Heart left ventricle (tissue), 16 donors: ENCODE results near the gene ADAMTSL5. TPM values are rescaled to one million over a fixed set of nuclear protein-coding genes. Genes with fewer than 3 reads are reported as not detected.

ENCODE experiments used
- ATAC-seq, 4 donors: fragments of 200-7000 bp; cut with Tn5 transposase; one replicate each; pipeline ENCODE4 v1.9.1; 2020 to 2022; ENCODE audit warnings: moderate library complexity in 4 of 4, mild to moderate bottlenecking in 3 of 4, moderate number of reproducible peaks in 1 of 4
- DNase-seq, 5 donors: peaks; one replicate each; pipeline ENCODE4 v3.0.0-alpha.2; 2020
- H3K27ac ChIP-seq, 12 donors: fragments of 200-600 bp; sonication (generic) in 4 of 12; one replicate each; pipeline versions ENCODE4 v1.5.0 to v1.8.0; 2016 to 2022; ENCODE audit warnings: mild to moderate bottlenecking in 2 of 12
- H3K27me3 ChIP-seq, 9 donors: fragments of 200-600 bp; sonication (generic) in 2 of 9; one replicate each; pipeline versions ENCODE4 v1.5.1 to v1.8.0; 2016 to 2022; ENCODE audit warnings: mild to moderate bottlenecking in 3 of 9
- H3K36me3 ChIP-seq, 9 donors: fragments of 200-600 bp; sonication (generic) in 2 of 9; one replicate each; pipeline versions ENCODE4 v1.5.0 to v1.8.0; 2018 to 2022; ENCODE audit warnings: mild to moderate bottlenecking in 2 of 9
- H3K4me1 ChIP-seq, 12 donors: fragments of 200-600 bp; sonication (generic) in 4 of 12; one replicate each; pipeline versions ENCODE4 v1.5.0 to v1.8.0; 2016 to 2022; ENCODE audit warnings: mild to moderate bottlenecking in 3 of 12
- H3K4me3 ChIP-seq, 12 donors: fragments of 200-600 bp; sonication (generic) in 4 of 12; one replicate each; pipeline versions ENCODE4 v1.5.0 to v1.8.0; 2017 to 2022; ENCODE audit warnings: mild to moderate bottlenecking in 9 of 12, moderate library complexity in 4 of 12
- H3K9me3 ChIP-seq, 12 donors: fragments of 200-600 bp; sonication (generic) in 4 of 12; one replicate each; pipeline versions ENCODE4 v1.5.0 to v1.8.0; 2016 to 2022; ENCODE audit warnings: mild to moderate bottlenecking in 1 of 12
- CTCF ChIP-seq, 12 donors: fragments of 200-600 bp; sonication (generic) in 4 of 12; IDR thresholded peaks; one replicate each; pipeline versions ENCODE4 v1.5.0 to v1.8.0; 2018 to 2022; ENCODE audit warnings: antibody characterized with exemption in 12 of 12, mild to moderate bottlenecking in 5 of 12
- POLR2A ChIP-seq, 2 donors: fragments of 450-650 bp; IDR thresholded peaks; one replicate each; pipeline ENCODE4 v1.6.1; 2017; ENCODE audit warnings: antibody characterized with exemption in 2 of 2, mild to moderate bottlenecking in 2 of 2, moderate library complexity in 2 of 2
- WGBS, 4 donors: extraction: QIAGEN DNeasy Blood & Tissue Kit in 2 of 4; methylation state at CpG; one replicate each; pipeline versions ENCODE4 v1.1.5 to v1.1.7; 2013 to 2018; 5-methylcytosine and 5-hydroxymethylcytosine counted together
- intact Hi-C, 10 donors: fragments of 100-400 bp; cut with DNase I; formaldehyde crosslinking; loops; one replicate each; pipeline versions ENCODE4 v1.11.1 to v1.14.2; 2022
- polyA plus RNA-seq, 2 donors: library from polyadenylated mRNA; stranded (reverse); fragments of 200-250 nt; gene quantifications; one replicate each; pipeline ENCODE4 v1.2.3, GENCODE V29; 2013
- total RNA-seq, 9 donors: library from RNA; depleted of rRNA in 2 of 9; stranded (reverse); fragments of >200 nt in 2 of 9; fragmentation: NEBNext Ultra II Directional in 3 of 9; extraction: Animal tissue kit (Norgen Biotek cat#: 25700) in 3 of 9; gene quantifications; one replicate each; pipeline versions ENCODE4 v1.1.0 to v1.2.4, GENCODE V29; 2016 to 2023
- donor health status: ischemic (EF 13 %, LVEDD 7.1; RV severe dilation, severe dysfunction).
- donor health status: healthy with polysubstance abuse.
- donor health status: DM: no; HTN: yes; CAD: no.
- donor health status: DM: no; HTN: no; CAD: no.
- donor health status: ischemic (EF 25% LVEDD 6.9; RV normal size, moderate dysfunction).
- donor health status: ischemic (EF 25% LVEDD 5.7; RV mildly dilated, moderate dysfunction).
- donor health status: healthy.
- donor health status: DM: yes; HTN: yes; CAD: no.
- donor health status: ischemic (EF 35%, LVEDD 5.7; RV mildly dilated, moderate dysfunction).
- donor health status: nonischemic (EF 11% LVEDD 7.7; RV severe dilation, severe dysfunction).
- donor health status: DM: yes; HTN: yes; CAD: no.
- donor health status: PGD.
- donor health status: ischemic (EF 29% LVEDD 5.4; RV normal size, mild dysfunction).
- donor health status: nonischemic (EF 23%, LVEDD 6.1; RV moderate dilation, normal function).

ADAMTSL5 gene
- total and polyA plus RNA-seq, 11 donors: 20.8 to 53.6 (median 30.2) TPM

- no peaks in the 10 kb centered on the region for H3K36me3 ChIP-seq
- WGBS, 4 donors: 89 to 95% (median 90%) methylated on average over 33 to 77 of the region's 77 CpGs
- intact Hi-C loops: no loop called here
- DNase-seq (peak in 2 of 5 donors; percentile 16 to 61), ATAC-seq (no peak)
- no peak overlapping the region for H3K27ac ChIP-seq
- no peak overlapping the region for H3K4me3 ChIP-seq
- H3K4me1 ChIP-seq: peaks cover 0 to 10% (median 9%) of the 10 kb centered on the region in 12 donors
- no peaks in the 10 kb centered on the region for H3K27me3 ChIP-seq
- TF ChIP-seq POLR2A (IDR thresholded peaks at IDR 0.05) (no peak), CTCF (IDR thresholded peaks at IDR 0.05) (no peak)
- H3K9me3 ChIP-seq: no peaks in the 10 kb centered on the region
Observed at GRCh38 chr19:1483131-1483978, 29.5 kb downstream of the ADAMTSL5 start.

- Histone ChIP-seq H3K36me3 (peaks cover 0 to 2% (median 0%) of the 10 kb centered on the region in 9 donors), H3K9me3 (no peaks in the 10 kb centered on the region), H3K27me3 (no peaks in the 10 kb centered on the region), H3K27ac (no peak overlapping the region), H3K4me1 (peaks cover 0 to 18% (median 17%) of the 10 kb centered on the region in 12 donors), H3K4me3 (no peak overlapping the region)
- intact Hi-C loops: no loop called here
- 79 to 84% (median 80%) methylated on average over 28 to 37 of the region's 37 CpGs for WGBS, 4 donors
- peak in 2 of 5 donors; percentile 16 to 59 for DNase-seq
- no peak for ATAC-seq
- TF ChIP-seq POLR2A (IDR thresholded peaks at IDR 0.05) (no peak), CTCF (IDR thresholded peaks at IDR 0.05) (no peak)
Observed at GRCh38 chr19:1482361-1483130, 30.3 kb downstream of the ADAMTSL5 start.

GRCh38 chr19:1481893-1482360 is 30.9 kb downstream of the ADAMTSL5 start:
- whole genome bisulfite sequencing, 4 donors: 87 to 92% (median 91%) methylated on average over 29 to 36 of the region's 36 CpGs
- ATAC-seq (no peak), DNase-seq (peak in 1 of 5 donors; percentile 19)
- peaks cover 0 to 8% (median 0%) of the 10 kb centered on the region in 9 donors for H3K36me3 ChIP-seq
- no peaks in the 10 kb centered on the region for H3K9me3 ChIP-seq
- H3K4me3 ChIP-seq: no peak overlapping the region
- TF ChIP-seq POLR2A (IDR thresholded peaks at IDR 0.05) (no peak), CTCF (IDR thresholded peaks at IDR 0.05) (no peak)
- intact Hi-C loops: no loop called here
- H3K4me1 ChIP-seq: peaks cover 0 to 24% (median 18%) of the 10 kb centered on the region in 12 donors
- H3K27me3 ChIP-seq: no peaks in the 10 kb centered on the region
- H3K27ac ChIP-seq: no peak overlapping the region
